Endothelial cell of umbilical vein (primary cell): ENCODE measurements around the gene RDH5. TPM values are rescaled to one million over a fixed set of nuclear protein-coding genes. Genes with fewer than 3 reads are reported as not detected.

Source experiments
- BruUV-seq: library from RNA; stranded (reverse); fragments of 400-500 nt; replicated peaks from 2 replicates; lab custom pipeline; 2021; lab: Mats Ljungman, UMichigan
- CTCF ChIA-PET: fragments of 300-600, 350-600 bp; sonication (Branson Sonifier 250); formaldehyde crosslinking; loops from one replicate; lab custom pipeline; 2021; ENCODE audit warnings: antibody characterized with exemption, inconsistent platforms; lab: Charles Lee
- POLR2A ChIA-PET: fragments of 300-600, 350-600 bp; sonication (Branson Sonifier 250); formaldehyde crosslinking; loops from one replicate; lab custom pipeline; 2021; ENCODE audit warnings: antibody characterized with exemption, inconsistent platforms; lab: Charles Lee
- DNase-seq: peaks from one replicate; pipeline ENCODE4 v3.0.0-alpha.2; 2011; ENCODE audit warnings: low read depth, low spot score
- FAIRE-seq: peaks from 2 replicates; lab custom pipeline; 2011; peaks lifted over from hg19 to GRCh38; lab: Jason Lieb, UNC
- H2AFZ ChIP-seq: 2 replicates; pipeline ENCODE4 v1.6.0; 2012; ENCODE audit warnings: low read depth, low read length, control low read depth, inconsistent platforms
- H3K27ac ChIP-seq: 2 replicates; pipeline ENCODE4 v1.5.1; 2011; ENCODE audit warnings: low read depth, mild to moderate bottlenecking, control low read depth, low read length, moderate library complexity; ENCODE audit not compliant: insufficient read depth
- H3K27me3 ChIP-seq, 2 experiments: 2 replicates each; pipeline versions ENCODE4 v1.6.0 to v1.6.1; 2011; ENCODE audit warnings: low read length in 2 of 2, mixed read lengths in 1 of 2; ENCODE audit not compliant: control insufficient read depth in 2 of 2, insufficient read depth in 2 of 2
- H3K36me3 ChIP-seq, 2 experiments: 2 replicates in 1 of 2; 3 replicates in 1 of 2; pipeline ENCODE4 v1.5.1; 2011; ENCODE audit warnings: low read length in 2 of 2, mild to moderate bottlenecking in 1 of 2, moderate library complexity in 1 of 2; ENCODE audit not compliant: control insufficient read depth in 2 of 2, insufficient read depth in 2 of 2; ENCODE audit errors: extremely low read depth in 1 of 2
- H3K4me1 ChIP-seq: 3 replicates; pipeline ENCODE4 v1.5.1; 2011; ENCODE audit warnings: mild to moderate bottlenecking, low read length; ENCODE audit not compliant: control insufficient read depth, insufficient read depth; ENCODE audit errors: extremely low read depth
- H3K4me2 ChIP-seq: 2 replicates; pipeline ENCODE4 v1.6.1; 2011; ENCODE audit warnings: low read length, control low read depth, mixed read lengths; ENCODE audit not compliant: insufficient read depth
- H3K4me3 ChIP-seq, 3 experiments: fragments of 200-600 bp in 1 of 3; sonication (generic), shearing (Covaris generic) in 1 of 3; replicated peaks in 1 of 3; 2 replicates each; pipeline ENCODE4 v1.5.1; 2011 to 2016; ENCODE audit warnings: control low read depth in 3 of 3, low read length in 3 of 3, mild to moderate bottlenecking in 2 of 3, inconsistent platforms in 1 of 3, low read depth in 1 of 3, moderate library complexity in 1 of 3; ENCODE audit not compliant: insufficient read depth in 1 of 3
- H3K79me2 ChIP-seq: 2 replicates; pipeline ENCODE4 v1.6.0; 2012; ENCODE audit warnings: low read length, inconsistent platforms; ENCODE audit not compliant: control insufficient read depth, insufficient read depth
- H3K9ac ChIP-seq: replicated peaks from 2 replicates; pipeline ENCODE3; 2011; ENCODE audit warnings: low read length, control low read depth; ENCODE audit not compliant: insufficient read depth; ENCODE audit errors: extremely low read depth
- H3K9me1 ChIP-seq: replicated peaks from 3 replicates; pipeline ENCODE4 v1.6.0; 2011; ENCODE audit warnings: mild to moderate bottlenecking, low read length; ENCODE audit not compliant: control insufficient read depth, insufficient read depth; ENCODE audit errors: extremely low read depth
- H3K9me3 ChIP-seq: replicated peaks from 2 replicates; pipeline ENCODE4 v1.5.1; 2012; ENCODE audit warnings: low read length, inconsistent platforms; ENCODE audit not compliant: control insufficient read depth, insufficient read depth
- H4K20me1 ChIP-seq: replicated peaks from 2 replicates; pipeline ENCODE3; 2011; ENCODE audit warnings: mild to moderate bottlenecking, low read length; ENCODE audit not compliant: control insufficient read depth, insufficient read depth; ENCODE audit errors: extremely low read depth
- CTCF ChIP-seq, 2 donors: IDR thresholded peaks; 1 replicate in 1 of 2; 2 replicates in 1 of 2; pipeline ENCODE4 v1.5.1; 2011; ENCODE audit warnings: low read length in 2 of 2, mild to moderate bottlenecking in 2 of 2, moderate library complexity in 2 of 2, control low read depth in 1 of 2, inconsistent platforms in 1 of 2, low read depth in 1 of 2; ENCODE audit not compliant: insufficient read depth in 1 of 2; ENCODE audit errors: extremely low read depth in 1 of 2
- EZH2 ChIP-seq: IDR thresholded peaks from 2 replicates; pipeline ENCODE4 v1.6.1; 2012; ENCODE audit warnings: borderline replicate concordance, low read depth, mild to moderate bottlenecking, moderate library complexity, low read length, inconsistent platforms; ENCODE audit not compliant: severe bottlenecking
- FOS ChIP-seq: IDR thresholded peaks from 2 replicates; pipeline ENCODE4 v1.6.1; 2011; ENCODE audit warnings: mild to moderate bottlenecking, low read length, moderate library complexity, borderline replicate concordance; ENCODE audit not compliant: insufficient read depth
- GATA2 ChIP-seq: IDR thresholded peaks from 2 replicates; pipeline ENCODE4 v1.7.0; 2011; ENCODE audit warnings: low read depth, mild to moderate bottlenecking, moderate library complexity, mixed read lengths, low read length; ENCODE audit not compliant: insufficient read length, insufficient read depth
- JUN ChIP-seq: IDR thresholded peaks from 2 replicates; pipeline ENCODE4 v1.6.1; 2011; ENCODE audit warnings: borderline replicate concordance, low read depth; ENCODE audit not compliant: insufficient read length, insufficient read depth
- MAX ChIP-seq: IDR thresholded peaks from 2 replicates; pipeline ENCODE4 v1.6.1; 2011; ENCODE audit not compliant: insufficient read depth, insufficient read length
- MYC ChIP-seq: IDR thresholded peaks from one replicate; pipeline ENCODE4 v1.6.1; 2011; ENCODE audit warnings: mild to moderate bottlenecking, low read depth, low read length
- POLR2A ChIP-seq: IDR thresholded peaks from 2 replicates; pipeline ENCODE4 v1.6.1; 2012; ENCODE audit warnings: low read depth, mild to moderate bottlenecking, control low read depth, low read length
- POLR2AphosphoS5 ChIP-seq: IDR thresholded peaks from 2 replicates; pipeline ENCODE4 v1.6.1; 2012; ENCODE audit warnings: low read depth, mild to moderate bottlenecking, control low read depth, low read length, moderate library complexity; ENCODE audit not compliant: insufficient read depth
- dilution Hi-C: fragments of 300-500 bp; cut with MboI; formaldehyde crosslinking; loops from one replicate; pipeline ENCODE4 v1.15.0; 2019; ENCODE audit warnings: low sequenced_read_pairs; ENCODE audit not compliant: extremely low pct_ligation_motif_present
- intact Hi-C: fragments of 100-400 bp; cut with micrococcal nuclease; formaldehyde crosslinking; loops from one replicate; pipeline ENCODE4 v1.10.0; 2022
- polyA plus RNA-seq, 4 experiments: library from polyadenylated mRNA; depleted of rRNA in 3 of 4; stranded (reverse) in 3 of 4; unstranded in 1 of 4; fragments of >200 nt; gene quantifications; 2 replicates each; pipeline versions ENCODE4 v1.2.1 to v1.2.3, GENCODE V29; 2011 to 2012; ENCODE audit warnings: missing spikeins in 1 of 4
- total RNA-seq: library from RNA; stranded (reverse); gene quantifications from 2 replicates; pipeline ENCODE4 v1.2.3, GENCODE V29; 2021

RDH5 gene
- total and polyA plus RNA-seq, 2 donors (not counting 3 experiments of a cell fraction or from before 2014, with no cell fraction given): 2.7 to 3.7 TPM

DNA sequence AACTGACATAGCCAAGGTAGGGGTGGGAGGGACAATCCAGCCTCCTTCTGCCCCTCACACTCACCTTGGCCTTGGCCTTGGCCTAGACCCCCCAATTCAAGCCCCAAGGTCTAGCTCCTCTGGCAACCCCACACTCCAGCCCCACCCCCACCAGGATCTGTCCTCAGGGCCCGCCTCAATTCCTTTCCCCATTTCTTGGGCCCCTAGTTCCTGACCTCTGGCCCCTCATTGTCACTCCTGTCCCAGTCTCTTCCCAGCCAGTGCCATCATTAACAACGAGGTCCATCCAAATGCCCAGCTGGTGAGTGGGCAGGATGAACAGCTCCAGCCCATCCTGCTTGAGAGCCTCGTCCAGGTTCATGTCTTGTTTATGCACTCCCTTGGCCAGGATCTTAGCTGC, 15.9 kb downstream of the RDH5 start:
- Histone ChIP-seq H2AFZ (no peak overlapping the region), H3K9me1 (no peaks in the 10 kb centered on the region), H3K4me3 (no peak overlapping the region), H3K36me3 (no peaks in the 10 kb centered on the region), H3K9me3 (no peaks in the 10 kb centered on the region), H3K27me3 (no peaks in the 10 kb centered on the region), H4K20me1 (no peaks in the 10 kb centered on the region), H3K79me2 (no peaks in the 10 kb centered on the region), H3K4me2 (no peak overlapping the region), H3K9ac (no peak overlapping the region), H3K4me1 (peaks cover 11% of the 10 kb centered on the region), H3K27ac (no peak overlapping the region)
- no TSS peak for BruUV-seq
- dilution Hi-C loops (no loop called here), intact Hi-C loops (loop anchor here (5.0 kb wide), 1 partner anchor 81 kb away; the partner anchor contains the start of genes ORMDL2 and SARNP)
- FAIRE-seq: no peak
- TF ChIP-seq POLR2AphosphoS5 (no peak), MAX (no peak), POLR2A (no peak), GATA2 (no peak), FOS (no peak), JUN (no peak), CTCF (IDR thresholded peaks at IDR 0.05; ENCODE audit: extremely low read depth in 1 of 2, insufficient read depth in 1 of 2, low read depth in 1 of 2, low read length in 2 of 2) (no peak), EZH2 (no peak), MYC (no peak)
- ChIA-PET CTCF (interaction anchor here (1.5 to 8.2 kb wide), 3 partner anchors 11 to 79 kb away, joined by 6 to 151 read pairs (median 50); partner anchors contain the start of genes BLOC1S1 and RDH5), POLR2A (no interaction called here)
- no peak for DNase-seq
